K562 (cell line): ENCODE results near the gene SEC24C. TPM values are rescaled to one million over a fixed set of nuclear protein-coding genes. Genes with fewer than 3 reads are reported as not detected.
A peak's percentile ranks its signal among the peaks of the same experiment; 100 is the strongest.

Experiments
- ATAC-seq: fragments of 200-7000 bp; cut with Tn5 transposase; 3 replicates; pipeline ENCODE4 v1.9.1; 2020; ENCODE audit warnings: moderate library complexity
- BruUV-seq: library from RNA; stranded (reverse); fragments of 400-500 nt; replicated peaks from 2 replicates; lab custom pipeline; 2021; lab: Mats Ljungman, UMichigan
- CTCF ChIA-PET: fragments of 300-600 bp; formaldehyde crosslinking; extraction: SDS; loops from one replicate; lab custom pipeline; 2021; ENCODE audit warnings: low intra/inter-chr PET ratio; lab: Yijun Ruan, JAX
- POLR2A ChIA-PET: fragments of 300-600, 350-650 bp; sonication (Branson Sonifier 250); formaldehyde crosslinking; extraction: SDS; loops from one replicate; lab custom pipeline; 2021; ENCODE audit warnings: antibody characterized with exemption, inconsistent platforms; lab: Yijun Ruan, JAX
- DNase-seq, 4 experiments: peaks; one replicate each; pipeline versions ENCODE4 v3.0.0 to v3.0.0-alpha.2; 2011 to 2018; ENCODE audit warnings: low spot score in 3 of 4, mixed read lengths in 3 of 4; ENCODE audit errors: extremely low read depth in 1 of 4
- FAIRE-seq: peaks from 2 replicates; lab custom pipeline; 2011; peaks lifted over from hg19 to GRCh38; lab: Jason Lieb, UNC
- H2AFZ ChIP-seq: 2 replicates; pipeline ENCODE4 v1.6.0; 2011; ENCODE audit warnings: low read depth, low read length, control low read depth, inconsistent platforms
- H3K27ac ChIP-seq: fragments of 200-600 bp; 3 replicates; pipeline ENCODE4 v1.8.0; 2011; ENCODE audit warnings: low read depth, mild to moderate bottlenecking, control low read depth, inconsistent platforms, low read length, moderate library complexity, mixed read lengths; ENCODE audit errors: extremely low read depth
- H3K27me3 ChIP-seq, 2 experiments: fragments of 300-600 bp in 1 of 2; 2 replicates in 1 of 2; 3 replicates in 1 of 2; pipeline versions ENCODE4 v1.6.0 to v1.8.0; 2011; ENCODE audit warnings: inconsistent platforms in 2 of 2, low read length in 2 of 2, mild to moderate bottlenecking in 1 of 2, mixed read lengths in 1 of 2, moderate library complexity in 1 of 2; ENCODE audit not compliant: control insufficient read depth in 2 of 2, insufficient read depth in 2 of 2
- H3K36me3 ChIP-seq: fragments of 300-600 bp; 3 replicates; pipeline ENCODE4 v1.8.0; 2011; ENCODE audit warnings: mild to moderate bottlenecking, low read length, inconsistent platforms; ENCODE audit not compliant: control insufficient read depth, insufficient read depth
- H3K4me1 ChIP-seq, 2 experiments: fragments of 200-600 bp in 1 of 2; replicated peaks in 1 of 2; 2 replicates in 1 of 2; 3 replicates in 1 of 2; pipeline versions ENCODE4 v1.5.1 to v1.8.0; 2011; ENCODE audit warnings: inconsistent platforms in 2 of 2, low read length in 2 of 2, mild to moderate bottlenecking in 1 of 2, mixed read lengths in 1 of 2, moderate library complexity in 1 of 2; ENCODE audit not compliant: control insufficient read depth in 2 of 2, insufficient read depth in 2 of 2
- H3K4me2 ChIP-seq: 2 replicates; pipeline ENCODE4 v1.6.1; 2011; ENCODE audit warnings: low read length, control low read depth, inconsistent platforms, mixed read lengths; ENCODE audit not compliant: insufficient read depth
- H3K4me3 ChIP-seq: fragments of 200-600 bp; sonication (generic), shearing (Covaris generic); 2 replicates; pipeline ENCODE4 v1.5.1; 2016; ENCODE audit warnings: control low read depth, inconsistent platforms
- H3K79me2 ChIP-seq: fragments of 200-600 bp; 3 replicates; pipeline ENCODE4 v1.8.0; 2011; ENCODE audit warnings: low read length, inconsistent platforms; ENCODE audit not compliant: control insufficient read depth, insufficient read depth
- H3K9ac ChIP-seq, 2 experiments: 2 replicates each; pipeline versions ENCODE4 v1.6.0 to v1.6.1; 2011; ENCODE audit warnings: low read depth in 2 of 2, low read length in 2 of 2, control low read depth in 1 of 2, inconsistent platforms in 1 of 2, mild to moderate bottlenecking in 1 of 2, mixed read lengths in 1 of 2; ENCODE audit not compliant: insufficient read depth in 1 of 2
- H3K9me1 ChIP-seq: one replicate; pipeline ENCODE4 v1.6.0; 2011; ENCODE audit warnings: inconsistent platforms, mild to moderate bottlenecking, low read length, moderate library complexity; ENCODE audit not compliant: control insufficient read depth, insufficient read depth
- H3K9me3 ChIP-seq: replicated peaks from 2 replicates; pipeline ENCODE4 v1.5.1; 2011; ENCODE audit warnings: low read depth, low read length, inconsistent platforms; ENCODE audit not compliant: control insufficient read depth, insufficient read depth
- H4K20me1 ChIP-seq: replicated peaks from 2 replicates; pipeline ENCODE4 v1.6.1; 2011; ENCODE audit warnings: low read length, inconsistent platforms, mixed read lengths; ENCODE audit not compliant: control insufficient read depth, insufficient read depth
- ELF1 ChIP-seq: fragments of 200-800 bp; sonication (Bioruptor generic); IDR thresholded peaks from 2 replicates; pipeline ENCODE4 v1.6.1; 2016; ENCODE audit warnings: missing genetic modification characterization, missing compliant biosample characterization
- GATAD2B ChIP-seq: fragments of 450-650 bp; IDR thresholded peaks from 2 replicates; pipeline ENCODE4 v1.6.1; 2017; ENCODE audit warnings: mild to moderate bottlenecking, borderline replicate concordance
- KAT7 ChIP-seq: sonication (generic); formaldehyde crosslinking; IDR thresholded peaks from 2 replicates; pipeline ENCODE4 v1.8.0; 2022; ENCODE audit warnings: missing genetic modification reagents, mild to moderate bottlenecking, borderline replicate concordance
- VEZF1 ChIP-seq: fragments of 200-800 bp; sonication (Bioruptor generic); IDR thresholded peaks from 2 replicates; pipeline ENCODE4 v1.6.1; 2017; ENCODE audit warnings: missing genetic modification characterization, missing compliant biosample characterization
- ZNF644 ChIP-seq: fragments of 200-800 bp; sonication (Bioruptor generic); IDR thresholded peaks from 2 replicates; pipeline ENCODE4 v1.6.1; 2016; ENCODE audit warnings: low read depth, missing genetic modification characterization, missing compliant biosample characterization
- ZNF740 ChIP-seq, 3 experiments: fragments of 200-800 bp in 1 of 3; sonication (Bioruptor generic) in 1 of 3; sonication (generic) in 1 of 3; formaldehyde crosslinking in 1 of 3; IDR thresholded peaks; 2 replicates each; pipeline versions ENCODE4 v1.6.1 to v1.8.0; 2016 to 2022; ENCODE audit warnings: mild to moderate bottlenecking in 2 of 3, missing compliant biosample characterization in 2 of 3, missing genetic modification characterization in 2 of 3, missing genetic modification reagents in 1 of 3
- WGBS: fragments of 100-300 bp; shearing (Covaris generic); methylation state at CpG from one replicate; pipeline ENCODE4 v1.1.6; 2016; ENCODE audit warnings: low coverage, mixed read lengths; ENCODE audit not compliant: insufficient coverage; ENCODE audit errors: missing lambda C conversion rate; 5-methylcytosine and 5-hydroxymethylcytosine counted together
- in situ Hi-C: fragments of 300-500 bp; cut with MboI; formaldehyde crosslinking; loops from 4 replicates; pipeline ENCODE4 v1.15.0; 2018; ENCODE audit warnings: inconsistent platforms, mixed read lengths
- intact Hi-C: fragments of 100-400 bp; cut with micrococcal nuclease; formaldehyde crosslinking; loops from 2 replicates; pipeline ENCODE4 v1.14.2; 2022
- polyA plus RNA-seq, 8 experiments: library from polyadenylated mRNA; depleted of rRNA in 4 of 8; stranded (reverse) in 5 of 8; unstranded in 3 of 8; fragments of >200 nt; fragmentation: Nextera tagmentation in 2 of 8; fragmentation: Illumina TruSeq in 1 of 8; extraction: Ambion mirVana in 2 of 8; extraction: Trizol in 1 of 8; gene quantifications; 2 replicates each; pipeline versions ENCODE4 v1.2.1 to v1.2.3, GENCODE V29; 2011 to 2014; ENCODE audit warnings: inconsistent platforms in 1 of 8, missing spikeins in 1 of 8
- total RNA-seq, 7 experiments: library from RNA; depleted of rRNA in 6 of 7; stranded (reverse); fragments of >200 nt in 6 of 7; fragmentation: Illumina TruSeq in 2 of 7; extraction: Trizol in 2 of 7; gene quantifications; 2 replicates each; pipeline versions ENCODE4 v1.2.1 to v1.2.3, GENCODE V29; 2011 to 2021; ENCODE audit warnings: low replicate concordance in 1 of 7

SEC24C gene
- total and polyA plus RNA-seq, 9 of the 15 experiments (the other 6 are each of a cell fraction or from before 2014, with no cell fraction given), result 19.0 to 115 (median 70.5) TPM

DNA sequence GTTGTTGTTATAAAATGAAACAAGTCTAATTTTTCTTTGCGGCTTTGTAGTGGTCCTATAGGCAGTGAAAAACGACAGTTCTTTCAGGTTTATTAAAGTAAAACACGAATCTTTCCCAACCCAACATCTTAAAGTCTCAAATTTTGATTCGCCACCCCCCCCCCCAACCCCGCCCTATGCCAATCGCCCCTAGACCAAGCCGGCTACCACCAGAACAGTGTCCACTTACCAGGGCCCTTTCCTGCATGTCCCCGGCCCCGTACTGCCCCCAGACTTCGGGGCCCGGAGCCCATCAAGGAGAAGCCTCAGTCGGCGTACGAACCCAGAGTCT is 37.3 kb downstream of the SEC24C start:
- H3K27me3 ChIP-seq, result no peaks in the 10 kb centered on the region
- peaks cover 44% of the 10 kb centered on the region for H3K36me3 ChIP-seq
- ATAC-seq, result peak; percentile 24
- H3K9ac ChIP-seq, result peak overlapping the region; percentile 95 to 96
- H3K9me1 ChIP-seq, result no peaks in the 10 kb centered on the region
- H2AFZ ChIP-seq, result peak overlapping the region; percentile 94
- ChIA-PET CTCF (no interaction called here), POLR2A (interaction anchor here (0.6 to 6.2 kb wide), 18 partner anchors 10 to 340 kb away, joined by 3 to 113 read pairs (median 4); a partner anchor contains a TSS)
- no peaks in the 10 kb centered on the region; the same call in 1 of the 2 replicates for H4K20me1 ChIP-seq
- peak overlapping the region; percentile 96 for H3K4me2 ChIP-seq
- peaks cover 14 to 30% of the 10 kb centered on the region in 2 experiments for H3K4me1 ChIP-seq
- WGBS, result 1% methylated on average over 14 of the region's 14 CpGs
- H3K4me3 ChIP-seq, result peak overlapping the region; percentile 81
- H3K9me3 ChIP-seq, result no peaks in the 10 kb centered on the region
- in situ Hi-C loops (no loop called here), intact Hi-C loops (loop anchor here (10.0 kb wide), 1 partner anchor 323 kb away; no protein-coding TSS in a partner anchor)
- BruUV-seq, result no TSS peak
- TF ChIP-seq GATAD2B (0 out of 2 replicates have a peak, but pooled peaks have one; percentile 15), ZNF740 (CRISPR knock-in tag; IDR thresholded peaks at IDR 0.05) (peak; percentile 0; the same call in 1 of the 2 replicates), ZNF740 (tag; IDR thresholded peaks at IDR 0.05) (0 out of 4 replicates have a peak, but pooled peaks of 1 of the 2 experiments have one; percentile 53), VEZF1 (peak; percentile 24; the same call in 1 of the 2 replicates), KAT7 (CRISPR knock-in tag) (no peak), ELF1 (tag) (0 out of 2 replicates have a peak, but pooled peaks have one; percentile 15), ZNF644 (tag) (no peak)
- no peak for DNase-seq
- H3K79me2 ChIP-seq, result peaks cover 88% of the 10 kb centered on the region
- H3K27ac ChIP-seq, result peak overlapping the region; percentile 92
- FAIRE-seq, result no peak
